HepG2 (cell line): ENCODE data around the gene FGF4. TPM values are rescaled to one million over a fixed set of nuclear protein-coding genes. Genes with fewer than 3 reads are reported as not detected.

Experiments used
- ATAC-seq: fragments of 200-7000 bp; cut with Tn5 transposase; 3 replicates; pipeline ENCODE4 v1.9.1; 2020; ENCODE audit warnings: mild to moderate bottlenecking, moderate library complexity
- BruUV-seq: library from RNA; stranded (reverse); fragments of 400-500 nt; replicated peaks from 2 replicates; lab custom pipeline; 2021; lab: Mats Ljungman, UMichigan
- CTCF ChIA-PET: fragments of 300-600 bp; formaldehyde crosslinking; extraction: SDS; loops from one replicate; lab custom pipeline; 2021; ENCODE audit warnings: low total read pairs, inconsistent platforms, low intra/inter-chr PET ratio; lab: Yijun Ruan, JAX
- POLR2A ChIA-PET: fragments of 350-600 bp; sonication (Branson Sonifier 250); formaldehyde crosslinking; loops from one replicate; lab custom pipeline; 2020; ENCODE audit warnings: antibody characterized with exemption, inconsistent platforms; lab: Yijun Ruan, JAX
- DNase-seq: peaks from one replicate; pipeline ENCODE4 v3.0.0-alpha.2; 2015; ENCODE audit warnings: low spot score
- FAIRE-seq: peaks from 3 replicates; lab custom pipeline; 2011; peaks lifted over from hg19 to GRCh38; lab: Jason Lieb, UNC
- H2AFZ ChIP-seq: one replicate; pipeline ENCODE4 v1.6.1; 2011; ENCODE audit warnings: low read length, inconsistent platforms
- H3K27ac ChIP-seq: fragments of 300-600 bp; 3 replicates; pipeline ENCODE4 v1.8.0; 2011; ENCODE audit warnings: mixed run types, mild to moderate bottlenecking, mixed read lengths, low read length, inconsistent platforms; ENCODE audit not compliant: insufficient read depth; ENCODE audit errors: extremely low read length
- H3K27me3 ChIP-seq, 2 experiments: fragments of 200-600 bp in 1 of 2; 2 replicates in 1 of 2; 3 replicates in 1 of 2; pipeline versions ENCODE4 v1.6.0 to v1.8.0; 2011; ENCODE audit warnings: low read length in 2 of 2, mild to moderate bottlenecking in 2 of 2, moderate library complexity in 2 of 2, inconsistent platforms in 1 of 2; ENCODE audit not compliant: insufficient read depth in 2 of 2, control insufficient read depth in 1 of 2
- H3K36me3 ChIP-seq, 2 experiments: fragments of 200-600 bp in 1 of 2; replicated peaks in 1 of 2; 2 replicates in 1 of 2; 3 replicates in 1 of 2; pipeline versions ENCODE4 v1.5.1 to v1.8.0; 2011; ENCODE audit warnings: low read length in 2 of 2, inconsistent platforms in 1 of 2; ENCODE audit not compliant: insufficient read depth in 2 of 2, control insufficient read depth in 1 of 2
- H3K4me1 ChIP-seq: 2 replicates; pipeline ENCODE4 v1.5.1; 2012; ENCODE audit warnings: low read length, inconsistent platforms; ENCODE audit not compliant: insufficient read depth
- H3K4me2 ChIP-seq: 2 replicates; pipeline ENCODE4 v1.6.0; 2011; ENCODE audit warnings: low read depth, low read length, inconsistent platforms
- H3K4me3 ChIP-seq, 3 experiments: fragments of 200-600 bp in 1 of 3; sonication (generic), shearing (Covaris generic) in 1 of 3; replicated peaks in 1 of 3; 2 replicates each; pipeline ENCODE4 v1.5.1; 2011 to 2016; ENCODE audit warnings: low read length in 3 of 3, inconsistent platforms in 2 of 3, low read depth in 2 of 3, mild to moderate bottlenecking in 2 of 3, control low read depth in 1 of 3, mixed read lengths in 1 of 3; ENCODE audit not compliant: insufficient read depth in 1 of 3
- H3K79me2 ChIP-seq: one replicate; pipeline ENCODE4 v1.6.1; 2011; ENCODE audit warnings: low read length, inconsistent platforms; ENCODE audit not compliant: insufficient read depth
- H3K9ac ChIP-seq: 2 replicates; pipeline ENCODE4 v1.6.0; 2011; ENCODE audit warnings: mild to moderate bottlenecking, low read depth, low read length, inconsistent platforms; ENCODE audit not compliant: insufficient read depth
- H3K9me3 ChIP-seq: 2 replicates; pipeline ENCODE4 v1.5.1; 2012; ENCODE audit warnings: mild to moderate bottlenecking, low read length
- H4K20me1 ChIP-seq: 2 replicates; pipeline ENCODE4 v1.6.0; 2011; ENCODE audit warnings: inconsistent platforms, mild to moderate bottlenecking, low read length, moderate library complexity; ENCODE audit not compliant: insufficient read depth
- DPF2 ChIP-seq: sonication (generic); formaldehyde crosslinking; IDR thresholded peaks from 2 replicates; pipeline ENCODE4 v1.4.0; 2020; ENCODE audit warnings: mild to moderate bottlenecking, low read depth, missing genetic modification reagents, borderline replicate concordance
- FOXA1 ChIP-seq, 2 experiments: fragments of 450-650 bp in 1 of 2; sonication (generic) in 1 of 2; formaldehyde crosslinking in 1 of 2; IDR thresholded peaks; 2 replicates each; pipeline versions ENCODE4 v1.4.0 to v1.6.1; 2016 to 2020; ENCODE audit warnings: missing genetic modification reagents in 1 of 2
- FOXK1 ChIP-seq: sonication (generic); formaldehyde crosslinking; IDR thresholded peaks from 2 replicates; pipeline ENCODE4 v1.4.0; 2020; ENCODE audit warnings: low read depth, missing genetic modification reagents, borderline replicate concordance
- GZF1 ChIP-seq: sonication (generic); formaldehyde crosslinking; IDR thresholded peaks from 2 replicates; pipeline ENCODE4 v1.5.1; 2020; ENCODE audit warnings: mild to moderate bottlenecking, missing genetic modification reagents
- HMGXB4 ChIP-seq, 2 experiments: sonication (generic) in 1 of 2; formaldehyde crosslinking in 1 of 2; IDR thresholded peaks; 2 replicates each; pipeline versions ENCODE4 v1.4.0 to v1.6.1; 2018 to 2020; ENCODE audit warnings: missing genetic modification reagents in 2 of 2, borderline replicate concordance in 1 of 2, low read depth in 1 of 2, mild to moderate bottlenecking in 1 of 2, missing biosample characterization in 1 of 2
- MLXIP ChIP-seq: sonication (generic); formaldehyde crosslinking; IDR thresholded peaks from 2 replicates; pipeline ENCODE4 v1.9.0; 2021; ENCODE audit warnings: missing genetic modification reagents, borderline replicate concordance
- NR0B2 ChIP-seq: sonication (generic); formaldehyde crosslinking; IDR thresholded peaks from 2 replicates; pipeline ENCODE4 v1.4.0; 2020; ENCODE audit warnings: mild to moderate bottlenecking, missing genetic modification reagents
- SRSF4 ChIP-seq: fragments of 200-400 bp; formaldehyde crosslinking; IDR thresholded peaks from one replicate; pipeline ENCODE4 v1.6.1; 2018; ENCODE audit warnings: mild to moderate bottlenecking, low read depth, low read length, moderate library complexity; ENCODE audit not compliant: poor library complexity, severe bottlenecking
- ZNF597 ChIP-seq: sonication (generic); formaldehyde crosslinking; IDR thresholded peaks from 2 replicates; pipeline ENCODE4 v1.5.0; 2020; ENCODE audit warnings: missing genetic modification reagents
- ZNF770 ChIP-seq: sonication (generic); formaldehyde crosslinking; IDR thresholded peaks from 2 replicates; pipeline ENCODE4 v1.5.0; 2020; ENCODE audit warnings: mild to moderate bottlenecking, missing genetic modification reagents
- WGBS: methylation state at CpG from one replicate; pipeline ENCODE4 v1.1.6; 2017; ENCODE audit warnings: low lambda C conversion rate; 5-methylcytosine and 5-hydroxymethylcytosine counted together
- in situ Hi-C: cut with HindIII; loops from 2 replicates; pipeline ENCODE4 v1.10.0; 2017; ENCODE audit warnings: low pct_unique_long_range_greater_than_20kb; ENCODE audit not compliant: extremely low pct_ligation_motif_present
- intact Hi-C: fragments of 100-400 bp; cut with micrococcal nuclease; formaldehyde crosslinking; loops from one replicate; pipeline ENCODE4 v1.10.0; 2022; ENCODE audit not compliant: unreplicated experiment
- polyA plus RNA-seq, 8 experiments: library from polyadenylated mRNA; depleted of rRNA in 3 of 8; stranded (reverse) in 7 of 8; unstranded in 1 of 8; fragments of >200 nt; fragmentation: Illumina TruSeq in 4 of 8; extraction: Trizol in 4 of 8; gene quantifications; 2 replicates each; pipeline versions ENCODE4 v1.2.1 to v1.2.3, GENCODE V29; 2011 to 2016; ENCODE audit warnings: low read depth in 4 of 8, missing spikeins in 1 of 8, mixed read lengths in 1 of 8; ENCODE audit not compliant: insufficient read depth in 1 of 8
- total RNA-seq, 5 experiments: library from RNA; depleted of rRNA; stranded (reverse); fragments of >200 nt; fragmentation: Illumina TruSeq; extraction: Trizol; gene quantifications; 2 replicates each; pipeline ENCODE4 v1.2.3, GENCODE V29; 2016; ENCODE audit warnings: low read depth in 1 of 5

Gene FGF4
- total and polyA plus RNA-seq, 2 of the 13 experiments (the other 11 are each of a cell fraction or from before 2014, with no cell fraction given), result not detected

- 0% methylated on average over 1 of the region's 5 CpGs for WGBS
- H4K20me1 ChIP-seq, result no peaks in the 10 kb centered on the region
- CTCF ChIA-PET, result no interaction called here
- no peaks in the 10 kb centered on the region for H3K9me3 ChIP-seq
- no peak for FAIRE-seq
- H3K4me3 ChIP-seq, result no peak overlapping the region
- intact Hi-C loops, result no loop called here
- no peak overlapping the region for H3K27ac ChIP-seq
- H3K9ac ChIP-seq, result no peak overlapping the region
- in situ Hi-C loops, result no loop called here
- no peaks in the 10 kb centered on the region for H3K79me2 ChIP-seq
- H3K4me2 ChIP-seq, result no peak overlapping the region
- H2AFZ ChIP-seq, result no peak overlapping the region
- DNase-seq, result no peak
- no peaks in the 10 kb centered on the region for H3K36me3 ChIP-seq
- POLR2A ChIA-PET, result no interaction called here
- peaks cover 17 to 63% of the 10 kb centered on the region in 2 experiments; a peak in 4 of 5 replicates for H3K27me3 ChIP-seq
- no TSS peak for BruUV-seq
- ATAC-seq, result no peak; the same call in 2 of the 3 replicates
- no peaks in the 10 kb centered on the region for H3K4me1 ChIP-seq
- no peak for TF ChIP-seq SRSF4
- TF ChIP-seq FOXK1 (CRISPR knock-in tag), result no peak
- no peak for TF ChIP-seq ZNF770 (CRISPR knock-in tag)
- TF ChIP-seq GZF1 (CRISPR knock-in tag), result no peak
- no peak for TF ChIP-seq ZNF597 (CRISPR knock-in tag)
- TF ChIP-seq MLXIP (CRISPR knock-in tag), result no peak
- no peak for TF ChIP-seq DPF2 (CRISPR knock-in tag)
- TF ChIP-seq NR0B2 (CRISPR knock-in tag), result no peak
- no peak for TF ChIP-seq FOXA1 (IDR thresholded peaks at IDR 0.05)
- no peak for TF ChIP-seq FOXA1 (CRISPR knock-in tag; IDR thresholded peaks at IDR 0.05)
- no peak for TF ChIP-seq HMGXB4 (CRISPR knock-in tag; IDR thresholded peaks at IDR 0.05; ENCODE audit: borderline replicate concordance in 1 of 2, low read depth in 1 of 2)
These were observed 45.3 kb upstream of the FGF4 start for GRCh38 chr11:69820441-69820840.
